Memory B cell (primary cell): ENCODE data around the gene PRLR.
"Not testable (repeated sequence)": the region's sequence is repeated elsewhere in the genome, so short reads cannot be mapped to it uniquely, and the experiment has no call there.

Experiments
- ATAC-seq: fragments of 150-1000 bp; cut with Tn5 transposase; 2 replicates; pipeline ENCODE4 v1.10.0; 2021; ENCODE audit warnings: low read depth, mild to moderate bottlenecking, moderate library complexity
- DNase-seq, 2 donors: peaks; one replicate each; pipeline ENCODE4 v3.0.0; 2022; ENCODE audit warnings: low spot score in 2 of 2
- H3K27ac Mint-ChIP-seq: one replicate; pipeline ENCODE4 v1.8.0; 2022; ENCODE audit warnings: mild to moderate bottlenecking, moderate library complexity, mixed read lengths
- H3K27me3 Mint-ChIP-seq: one replicate; pipeline ENCODE4 v1.8.0; 2022; ENCODE audit warnings: mixed read lengths
- H3K36me3 Mint-ChIP-seq: one replicate; pipeline ENCODE4 v1.8.0; 2022; ENCODE audit warnings: mild to moderate bottlenecking, mixed read lengths
- H3K4me1 Mint-ChIP-seq: one replicate; pipeline ENCODE4 v1.8.0; 2022; ENCODE audit warnings: mixed read lengths
- H3K4me3 Mint-ChIP-seq: one replicate; pipeline ENCODE4 v1.8.0; 2022; ENCODE audit warnings: mild to moderate bottlenecking, moderate library complexity, mixed read lengths
- H3K9me3 Mint-ChIP-seq: one replicate; pipeline ENCODE4 v1.8.0; 2022; ENCODE audit warnings: mixed read lengths

Gene PRLR

GRCh38 chr5:35042781-35043180 lies 187.5 kb downstream of the PRLR start:
- DNase-seq = no peak
- Mint-ChIP-seq H3K4me3 (no peak overlapping the region), H3K27me3 (peaks cover 9% of the 10 kb centered on the region), H3K4me1 (no peaks in the 10 kb centered on the region), H3K36me3 (no peaks in the 10 kb centered on the region), H3K9me3 (no peaks in the 10 kb centered on the region), H3K27ac (no peak overlapping the region)
- no peak for ATAC-seq

- Mint-ChIP-seq H3K4me3 (no peak overlapping the region), H3K36me3 (no peaks in the 10 kb centered on the region), H3K4me1 (no peaks in the 10 kb centered on the region), H3K27ac (no peak overlapping the region), H3K9me3 (no peaks in the 10 kb centered on the region), H3K27me3 (peaks cover 7% of the 10 kb centered on the region)
- no peak for ATAC-seq
- DNase-seq = no peak
These were observed 189.0 kb downstream of the PRLR start for GRCh38 chr5:35041261-35041660.

GRCh38 chr5:35038891-35039290 lies 191.4 kb downstream of the PRLR start:
- Mint-ChIP-seq H3K4me1 (no peaks in the 10 kb centered on the region), H3K9me3 (no peaks in the 10 kb centered on the region), H3K36me3 (no peaks in the 10 kb centered on the region), H3K4me3 (no peak overlapping the region), H3K27ac (no peak overlapping the region), H3K27me3 (peaks cover 5% of the 10 kb centered on the region)
- ATAC-seq = no peak
- no peak for DNase-seq

DNA sequence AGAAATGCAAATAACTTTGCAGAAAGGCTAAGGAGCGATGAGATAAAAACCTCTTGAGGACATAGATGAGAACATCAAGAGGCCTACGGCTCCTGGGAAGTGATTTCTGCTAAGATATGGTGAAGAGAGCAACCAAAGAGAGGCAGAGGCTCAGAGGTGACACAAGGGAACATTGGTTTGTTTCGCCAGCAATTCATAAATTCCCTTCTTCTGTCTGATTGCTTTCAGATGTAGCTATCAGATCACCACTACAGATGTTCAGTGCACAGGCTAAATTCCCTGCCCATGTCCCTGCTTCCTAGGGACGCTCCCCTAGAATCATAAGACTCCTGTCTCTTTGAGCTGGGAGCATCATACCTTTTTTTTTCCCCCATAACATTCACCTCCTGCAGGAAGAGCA lies 193.8 kb downstream of the PRLR start:
- no peaks in the 10 kb centered on the region for H3K4me1 Mint-ChIP-seq
- no peak overlapping the region for H3K4me3 Mint-ChIP-seq
- no peak overlapping the region for H3K27ac Mint-ChIP-seq
- H3K27me3 Mint-ChIP-seq = peaks cover 7% of the 10 kb centered on the region
- no peak for ATAC-seq
- no peaks in the 10 kb centered on the region for H3K9me3 Mint-ChIP-seq
- DNase-seq = no peak
- H3K36me3 Mint-ChIP-seq = no peaks in the 10 kb centered on the region

DNA sequence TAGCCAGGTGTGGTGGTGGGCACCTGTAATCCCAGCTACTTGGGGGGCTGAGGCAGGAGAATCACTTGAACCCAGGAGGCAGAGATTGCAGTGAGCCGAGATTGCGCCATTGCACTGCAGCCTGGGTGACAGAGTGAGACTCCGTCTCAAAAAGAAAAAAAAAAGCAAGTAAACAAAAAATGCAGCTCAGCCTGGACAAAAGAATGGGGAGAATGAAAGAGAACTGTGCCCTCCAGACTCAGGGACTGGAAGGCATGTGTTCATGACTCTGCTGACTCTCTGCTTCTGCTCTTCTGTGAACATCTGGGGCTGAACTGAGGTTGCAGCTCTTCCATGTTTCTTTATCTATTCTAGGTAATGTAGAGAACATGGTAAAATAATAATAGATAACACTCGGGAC lies 194.4 kb downstream of the PRLR start:
- not testable (repeated sequence) for DNase-seq, H3K36me3 Mint-ChIP-seq, H3K9me3 Mint-ChIP-seq, ATAC-seq, H3K27ac Mint-ChIP-seq, H3K4me3 Mint-ChIP-seq, H3K4me1 Mint-ChIP-seq, H3K27me3 Mint-ChIP-seq

- Mint-ChIP-seq H3K4me1 (no peaks in the 10 kb centered on the region), H3K27ac (no peak overlapping the region), H3K9me3 (no peaks in the 10 kb centered on the region), H3K36me3 (no peaks in the 10 kb centered on the region), H3K4me3 (no peak overlapping the region), H3K27me3 (peaks cover 7% of the 10 kb centered on the region)
- no peak for ATAC-seq
- no peak for DNase-seq
These were observed 195.0 kb downstream of the PRLR start for GRCh38 chr5:35035271-35035670.

- Mint-ChIP-seq H3K9me3 (no peaks in the 10 kb centered on the region), H3K27ac (no peak overlapping the region), H3K36me3 (no peaks in the 10 kb centered on the region), H3K4me1 (no peaks in the 10 kb centered on the region), H3K4me3 (no peak overlapping the region), H3K27me3 (peaks cover 10% of the 10 kb centered on the region)
- no peak for DNase-seq
- no peak for ATAC-seq
These were observed 197.9 kb downstream of the PRLR start for GRCh38 chr5:35032356-35032755.

GRCh38 chr5:35031276-35031675 lies 199.0 kb downstream of the PRLR start:
- H3K9me3 Mint-ChIP-seq = no peaks in the 10 kb centered on the region
- H3K27ac Mint-ChIP-seq = no peak overlapping the region
- no peaks in the 10 kb centered on the region for H3K36me3 Mint-ChIP-seq
- ATAC-seq (no peak), DNase-seq (no peak)
- peaks cover 10% of the 10 kb centered on the region for H3K27me3 Mint-ChIP-seq
- H3K4me3 Mint-ChIP-seq = no peak overlapping the region
- no peaks in the 10 kb centered on the region for H3K4me1 Mint-ChIP-seq

DNA sequence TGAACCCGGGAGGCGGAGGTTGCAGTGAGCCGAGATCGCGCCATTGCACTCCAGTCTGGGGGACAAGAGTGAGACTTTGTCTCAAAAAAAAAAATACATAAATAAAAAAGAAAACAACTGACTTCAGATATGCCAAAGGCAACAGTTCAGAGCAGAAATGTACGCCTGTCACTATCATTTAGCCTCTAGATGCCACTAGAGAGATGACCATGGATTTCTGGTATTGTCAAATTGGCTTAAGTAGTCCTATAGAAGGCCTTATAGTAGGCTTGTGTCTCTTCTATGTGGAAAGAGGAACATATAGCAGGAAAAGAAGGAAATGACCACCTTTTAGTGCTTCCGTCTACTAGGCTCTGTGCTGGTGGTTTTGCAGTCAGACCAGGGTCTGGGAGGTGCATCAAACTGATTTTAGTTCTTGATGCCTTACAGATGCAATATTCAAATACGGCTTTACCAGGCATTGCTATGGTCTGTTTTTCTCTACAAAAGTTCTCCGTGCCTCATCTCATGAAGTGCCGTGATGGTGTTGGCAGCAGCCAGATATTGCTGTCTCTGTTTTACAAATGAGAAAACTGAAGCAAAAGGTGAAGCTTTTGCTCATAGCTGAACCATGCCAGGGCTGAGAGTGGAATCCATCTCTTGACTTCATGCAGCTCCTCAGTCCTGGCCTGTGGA lies 199.7 kb downstream of the PRLR start:
- ATAC-seq = no peak
- Mint-ChIP-seq H3K36me3 (no peaks in the 10 kb centered on the region), H3K4me3 (no peak overlapping the region), H3K27me3 (peaks cover 10% of the 10 kb centered on the region), H3K9me3 (no peaks in the 10 kb centered on the region), H3K27ac (no peak overlapping the region), H3K4me1 (no peaks in the 10 kb centered on the region)
- no peak for DNase-seq

- peaks cover 9% of the 10 kb centered on the region for H3K27me3 Mint-ChIP-seq
- H3K4me1 Mint-ChIP-seq = no peaks in the 10 kb centered on the region
- ATAC-seq (no peak), DNase-seq (no peak)
- H3K36me3 Mint-ChIP-seq = no peaks in the 10 kb centered on the region
- H3K9me3 Mint-ChIP-seq = no peaks in the 10 kb centered on the region
- no peak overlapping the region for H3K27ac Mint-ChIP-seq
- H3K4me3 Mint-ChIP-seq = no peak overlapping the region
These were observed 201.0 kb downstream of the PRLR start for GRCh38 chr5:35029333-35029732.

- no peak overlapping the region for H3K4me3 Mint-ChIP-seq
- peaks cover 7% of the 10 kb centered on the region for H3K27me3 Mint-ChIP-seq
- no peak overlapping the region for H3K27ac Mint-ChIP-seq
- no peaks in the 10 kb centered on the region for H3K4me1 Mint-ChIP-seq
- no peaks in the 10 kb centered on the region for H3K9me3 Mint-ChIP-seq
- no peaks in the 10 kb centered on the region for H3K36me3 Mint-ChIP-seq
- no peak for DNase-seq
- no peak for ATAC-seq
These were observed 203.3 kb downstream of the PRLR start for GRCh38 chr5:35026941-35027340.

GRCh38 chr5:35026280-35026840 lies 203.9 kb downstream of the PRLR start:
- Mint-ChIP-seq H3K9me3 (no peaks in the 10 kb centered on the region), H3K4me3 (no peak overlapping the region), H3K36me3 (no peaks in the 10 kb centered on the region), H3K4me1 (no peaks in the 10 kb centered on the region), H3K27me3 (peaks cover 7% of the 10 kb centered on the region), H3K27ac (no peak overlapping the region)
- no peak for DNase-seq
- ATAC-seq = no peak

GRCh38 chr5:35024911-35025510 lies 205.3 kb downstream of the PRLR start:
- Mint-ChIP-seq H3K36me3 (no peaks in the 10 kb centered on the region), H3K9me3 (no peaks in the 10 kb centered on the region), H3K4me1 (no peaks in the 10 kb centered on the region), H3K27me3 (peaks cover 7% of the 10 kb centered on the region), H3K4me3 (no peak overlapping the region), H3K27ac (no peak overlapping the region)
- no peak for ATAC-seq
- DNase-seq = no peak

- Mint-ChIP-seq H3K27ac (no peak overlapping the region), H3K4me3 (no peak overlapping the region), H3K9me3 (no peaks in the 10 kb centered on the region), H3K27me3 (peaks cover 2% of the 10 kb centered on the region), H3K4me1 (no peaks in the 10 kb centered on the region), H3K36me3 (no peaks in the 10 kb centered on the region)
- ATAC-seq (no peak), DNase-seq (no peak)
These were observed 206.7 kb downstream of the PRLR start for GRCh38 chr5:35023391-35024178.
